ENCODE data around the gene KIAA0753. TPM values are rescaled to one million over a fixed set of nuclear protein-coding genes. Genes with fewer than 3 reads are reported as not detected.

KIAA0753 gene
- total and polyA plus RNA-seq, 9 of the 15 experiments (the other 6 are each of a cell fraction or from before 2014, with no cell fraction given): 2.0 to 9.0 (median 6.9) TPM

DNA sequence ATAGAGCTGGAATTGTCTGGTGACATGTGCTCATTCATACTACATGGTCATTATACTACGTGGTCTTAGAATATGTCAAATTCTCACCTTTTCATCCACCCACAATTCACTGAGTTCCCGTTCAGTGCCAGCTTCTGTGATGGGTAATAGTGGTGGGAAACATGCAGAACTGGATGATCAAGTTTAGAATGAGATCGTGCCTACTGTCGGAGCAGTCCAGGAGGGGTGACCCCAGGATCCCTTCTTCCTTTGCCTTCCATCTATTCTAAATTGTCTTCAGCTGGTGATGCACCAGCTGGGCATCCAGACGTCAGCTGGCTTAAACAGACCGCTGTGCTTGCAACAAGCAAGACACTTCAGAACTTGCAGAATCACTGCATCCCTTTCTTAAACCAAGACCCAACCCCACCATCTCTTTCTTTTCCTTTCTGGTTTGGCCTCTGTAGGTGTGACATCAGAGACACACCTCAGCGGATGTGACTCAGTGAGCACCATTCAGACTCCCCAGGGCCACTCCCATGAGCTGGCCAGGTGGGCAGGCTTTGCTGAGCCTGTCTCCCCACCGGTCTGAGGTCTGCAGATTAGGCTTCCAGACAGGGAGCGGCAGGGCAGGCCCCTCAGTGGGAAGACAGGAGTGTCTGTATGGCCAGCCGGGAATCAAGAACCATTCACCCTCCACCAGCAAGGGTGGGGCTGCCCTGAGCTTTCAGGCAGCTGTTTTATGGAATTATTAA is 29.1 kb upstream of the KIAA0753 start:
- Histone ChIP-seq H3K4me2 (ENCODE audit: insufficient read depth, low read length) (no peak overlapping the region), H3K9me1 (ENCODE audit: control insufficient read depth, insufficient read depth, low read length) (no peaks in the 10 kb centered on the region), H3K9ac (ENCODE audit: insufficient read depth in 1 of 2, low read depth in 2 of 2, low read length in 2 of 2) (no peak overlapping the region), H3K79me2 (ENCODE audit: control insufficient read depth, insufficient read depth, low read length) (no peaks in the 10 kb centered on the region), H4K20me1 (replicated peaks; ENCODE audit: control insufficient read depth, insufficient read depth, low read length) (no peaks in the 10 kb centered on the region), H3K4me3 (no peak overlapping the region), H3K36me3 (ENCODE audit: control insufficient read depth, insufficient read depth, low read length) (no peaks in the 10 kb centered on the region), H3K9me3 (replicated peaks; ENCODE audit: control insufficient read depth, insufficient read depth, low read depth, low read length) (no peaks in the 10 kb centered on the region), H3K4me1 (replicated peaks in 1 of 2; ENCODE audit: control insufficient read depth in 2 of 2, insufficient read depth in 2 of 2, low read length in 2 of 2) (no peaks in the 10 kb centered on the region; a peak in 1 of 5 replicates), H2AFZ (ENCODE audit: low read depth, low read length) (no peak overlapping the region), H3K27ac (ENCODE audit: extremely low read depth, low read depth, low read length) (no peak overlapping the region), H3K27me3 (ENCODE audit: control insufficient read depth in 2 of 2, insufficient read depth in 2 of 2, low read length in 2 of 2) (peaks cover 6 to 41% of the 10 kb centered on the region in 2 experiments; a peak in 4 of 5 replicates)
- DNase-seq (ENCODE audit: extremely low read depth in 1 of 4, low spot score in 3 of 4) (no peak), FAIRE-seq (no peak), ATAC-seq (no peak)
- ChIA-PET POLR2A (interaction anchor here (0.7 kb wide), 1 partner anchor 132 kb away, joined by 3 read pairs; no protein-coding TSS in a partner anchor), CTCF (ENCODE audit: low intra/inter-chr PET ratio) (no interaction called here)
- BruUV-seq (replicated peaks): no TSS peak
- 0% methylated on average over 7 of the region's 10 CpGs for WGBS (ENCODE audit: insufficient coverage, low coverage, missing lambda C conversion rate)
- TF ChIP-seq ESRRB (CRISPR knock-in tag; IDR thresholded peaks at IDR 0.05; ENCODE audit: borderline replicate concordance): no peak
- TF ChIP-seq CBX5 (IDR thresholded peaks at IDR 0.05; ENCODE audit: borderline replicate concordance, low read depth): no peak
- TF ChIP-seq ZNF444 (CRISPR knock-in tag; IDR thresholded peaks at IDR 0.05): no peak
- TF ChIP-seq ZNF143 (CRISPR knock-in tag; IDR thresholded peaks at IDR 0.05): no peak
- no peak for TF ChIP-seq LEF1 (IDR thresholded peaks at IDR 0.05)
- TF ChIP-seq, protein P1, sequence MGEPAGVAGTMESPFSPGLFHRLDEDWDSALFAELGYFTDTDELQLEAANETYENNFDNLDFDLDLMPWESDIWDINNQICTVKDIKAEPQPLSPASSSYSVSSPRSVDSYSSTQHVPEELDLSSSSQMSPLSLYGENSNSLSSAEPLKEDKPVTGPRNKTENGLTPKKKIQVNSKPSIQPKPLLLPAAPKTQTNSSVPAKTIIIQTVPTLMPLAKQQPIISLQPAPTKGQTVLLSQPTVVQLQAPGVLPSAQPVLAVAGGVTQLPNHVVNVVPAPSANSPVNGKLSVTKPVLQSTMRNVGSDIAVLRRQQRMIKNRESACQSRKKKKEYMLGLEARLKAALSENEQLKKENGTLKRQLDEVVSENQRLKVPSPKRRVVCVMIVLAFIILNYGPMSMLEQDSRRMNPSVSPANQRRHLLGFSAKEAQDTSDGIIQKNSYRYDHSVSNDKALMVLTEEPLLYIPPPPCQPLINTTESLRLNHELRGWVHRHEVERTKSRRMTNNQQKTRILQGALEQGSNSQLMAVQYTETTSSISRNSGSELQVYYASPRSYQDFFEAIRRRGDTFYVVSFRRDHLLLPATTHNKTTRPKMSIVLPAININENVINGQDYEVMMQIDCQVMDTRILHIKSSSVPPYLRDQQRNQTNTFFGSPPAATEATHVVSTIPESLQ (CRISPR knock-in tag; IDR thresholded peaks at IDR 0.05): no peak
- no peak for TF ChIP-seq CBX2 (IDR thresholded peaks at IDR 0.05; ENCODE audit: insufficient read depth, low read length, poor library complexity, severe bottlenecking)
- TF ChIP-seq, protein P2, sequence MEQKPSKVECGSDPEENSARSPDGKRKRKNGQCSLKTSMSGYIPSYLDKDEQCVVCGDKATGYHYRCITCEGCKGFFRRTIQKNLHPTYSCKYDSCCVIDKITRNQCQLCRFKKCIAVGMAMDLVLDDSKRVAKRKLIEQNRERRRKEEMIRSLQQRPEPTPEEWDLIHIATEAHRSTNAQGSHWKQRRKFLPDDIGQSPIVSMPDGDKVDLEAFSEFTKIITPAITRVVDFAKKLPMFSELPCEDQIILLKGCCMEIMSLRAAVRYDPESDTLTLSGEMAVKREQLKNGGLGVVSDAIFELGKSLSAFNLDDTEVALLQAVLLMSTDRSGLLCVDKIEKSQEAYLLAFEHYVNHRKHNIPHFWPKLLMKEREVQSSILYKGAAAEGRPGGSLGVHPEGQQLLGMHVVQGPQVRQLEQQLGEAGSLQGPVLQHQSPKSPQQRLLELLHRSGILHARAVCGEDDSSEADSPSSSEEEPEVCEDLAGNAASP (IDR thresholded peaks at IDR 0.05): no peak
- TF ChIP-seq ESRRA (IDR thresholded peaks at IDR 0.05; ENCODE audit: borderline replicate concordance, low read depth): no peak
- TF ChIP-seq, protein P3, sequence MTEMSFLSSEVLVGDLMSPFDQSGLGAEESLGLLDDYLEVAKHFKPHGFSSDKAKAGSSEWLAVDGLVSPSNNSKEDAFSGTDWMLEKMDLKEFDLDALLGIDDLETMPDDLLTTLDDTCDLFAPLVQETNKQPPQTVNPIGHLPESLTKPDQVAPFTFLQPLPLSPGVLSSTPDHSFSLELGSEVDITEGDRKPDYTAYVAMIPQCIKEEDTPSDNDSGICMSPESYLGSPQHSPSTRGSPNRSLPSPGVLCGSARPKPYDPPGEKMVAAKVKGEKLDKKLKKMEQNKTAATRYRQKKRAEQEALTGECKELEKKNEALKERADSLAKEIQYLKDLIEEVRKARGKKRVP (CRISPR knock-in tag; IDR thresholded peaks at IDR 0.05): no peak
- intact Hi-C loops (cut with micrococcal nuclease) (loop anchor here (5.0 kb wide), 2 partner anchors 173 to 343 kb away; partner anchors contain the start of gene RNASEK), in situ Hi-C loops (cut with MboI) (loop anchor here (5.0 kb wide), 1 partner anchor 338 kb away; no protein-coding TSS in a partner anchor)

Data from K562 (cell line).